PFSK-1 (cell line): ENCODE results near the gene SMC5.

Experiments
- TAF1 ChIP-seq: IDR thresholded peaks from 2 replicates; pipeline ENCODE4 v1.6.1; 2012; ENCODE audit warnings: low read length, control low read depth, borderline replicate concordance; ENCODE audit not compliant: insufficient read depth
- TF ChIP-seq, protein P1 (sequence below), 2 experiments: IDR thresholded peaks; 2 replicates each; pipeline versions ENCODE4 v1.6.1 to v1.8.0; 2011 to 2012; ENCODE audit warnings: low read depth in 2 of 2, low read length in 2 of 2, control low read depth in 1 of 2, inconsistent platforms in 1 of 2, mild to moderate bottlenecking in 1 of 2, moderate library complexity in 1 of 2; ENCODE audit not compliant: insufficient read depth in 1 of 2

DNA sequence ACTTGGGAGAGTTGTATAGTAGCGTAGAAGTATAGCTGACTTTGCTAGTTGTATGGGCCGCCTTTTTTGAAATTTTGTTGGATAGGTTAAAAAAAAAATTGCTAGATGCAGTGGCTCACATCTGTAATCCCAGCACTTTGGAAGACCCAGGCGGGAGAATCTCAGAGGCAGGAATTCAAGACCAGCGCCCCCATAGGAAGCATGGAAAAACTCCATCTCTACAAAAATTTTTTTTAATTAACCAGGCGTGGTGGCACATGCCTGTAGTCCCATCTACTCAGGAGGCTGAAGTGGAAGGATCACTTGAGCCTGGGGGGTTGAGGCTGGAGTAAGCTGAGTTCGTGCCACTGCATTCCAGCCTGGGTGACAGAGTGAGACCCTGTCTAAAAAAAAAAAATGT, 59.2 kb downstream of the SMC5 start:
- TF ChIP-seq TAF1: no peak
- TF ChIP-seq, protein P1, sequence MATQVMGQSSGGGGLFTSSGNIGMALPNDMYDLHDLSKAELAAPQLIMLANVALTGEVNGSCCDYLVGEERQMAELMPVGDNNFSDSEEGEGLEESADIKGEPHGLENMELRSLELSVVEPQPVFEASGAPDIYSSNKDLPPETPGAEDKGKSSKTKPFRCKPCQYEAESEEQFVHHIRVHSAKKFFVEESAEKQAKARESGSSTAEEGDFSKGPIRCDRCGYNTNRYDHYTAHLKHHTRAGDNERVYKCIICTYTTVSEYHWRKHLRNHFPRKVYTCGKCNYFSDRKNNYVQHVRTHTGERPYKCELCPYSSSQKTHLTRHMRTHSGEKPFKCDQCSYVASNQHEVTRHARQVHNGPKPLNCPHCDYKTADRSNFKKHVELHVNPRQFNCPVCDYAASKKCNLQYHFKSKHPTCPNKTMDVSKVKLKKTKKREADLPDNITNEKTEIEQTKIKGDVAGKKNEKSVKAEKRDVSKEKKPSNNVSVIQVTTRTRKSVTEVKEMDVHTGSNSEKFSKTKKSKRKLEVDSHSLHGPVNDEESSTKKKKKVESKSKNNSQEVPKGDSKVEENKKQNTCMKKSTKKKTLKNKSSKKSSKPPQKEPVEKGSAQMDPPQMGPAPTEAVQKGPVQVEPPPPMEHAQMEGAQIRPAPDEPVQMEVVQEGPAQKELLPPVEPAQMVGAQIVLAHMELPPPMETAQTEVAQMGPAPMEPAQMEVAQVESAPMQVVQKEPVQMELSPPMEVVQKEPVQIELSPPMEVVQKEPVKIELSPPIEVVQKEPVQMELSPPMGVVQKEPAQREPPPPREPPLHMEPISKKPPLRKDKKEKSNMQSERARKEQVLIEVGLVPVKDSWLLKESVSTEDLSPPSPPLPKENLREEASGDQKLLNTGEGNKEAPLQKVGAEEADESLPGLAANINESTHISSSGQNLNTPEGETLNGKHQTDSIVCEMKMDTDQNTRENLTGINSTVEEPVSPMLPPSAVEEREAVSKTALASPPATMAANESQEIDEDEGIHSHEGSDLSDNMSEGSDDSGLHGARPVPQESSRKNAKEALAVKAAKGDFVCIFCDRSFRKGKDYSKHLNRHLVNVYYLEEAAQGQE (IDR thresholded peaks at IDR 0.05; ENCODE audit: insufficient read depth in 1 of 2, low read depth in 2 of 2, low read length in 2 of 2): no peak
